Right renal cortex interstitium (tissue), 3 donors: ENCODE measurements around the gene MAN1A1. TPM values are rescaled to one million over a fixed set of nuclear protein-coding genes. Genes with fewer than 3 reads are reported as not detected.

Experiments used
- DNase-seq, 3 donors: peaks; one replicate each; pipeline ENCODE4 v3.0.0-alpha.2; 2013; ENCODE audit warnings: low read depth in 3 of 3, low spot score in 2 of 3
- polyA plus RNA-seq, 3 donors: library from polyadenylated mRNA; unstranded; fragments of 120-200 nt; gene quantifications; one replicate each; pipeline ENCODE4 v1.2.1, GENCODE V29; 2013; ENCODE audit not compliant: insufficient read length in 3 of 3

The MAN1A1 gene
- polyA plus RNA-seq, 3 donors = 89.0 to 98.6 (median 94.1) TPM

- DNase-seq = peak in 1 of 3 donors; percentile 4
These were observed 109.1 kb downstream of the MAN1A1 start for GRCh38 chr6:119240257-119241110.

GRCh38 chr6:119237177-119237715, 112.3 kb downstream of the MAN1A1 start:
- DNase-seq = no peak

GRCh38 chr6:119234941-119235340, 114.6 kb downstream of the MAN1A1 start:
- DNase-seq = no peak

GRCh38 chr6:119234457-119234856, 115.1 kb downstream of the MAN1A1 start:
- no peak for DNase-seq

GRCh38 chr6:119233312-119233984, 116.1 kb downstream of the MAN1A1 start:
- DNase-seq = no peak

- no peak for DNase-seq
These were observed 118.2 kb downstream of the MAN1A1 start for GRCh38 chr6:119231394-119231793.

GRCh38 chr6:119230160-119230559, 119.4 kb downstream of the MAN1A1 start:
- DNase-seq = no peak

GRCh38 chr6:119227377-119227776, 122.2 kb downstream of the MAN1A1 start:
- no peak for DNase-seq

- no peak for DNase-seq
These were observed 123.5 kb downstream of the MAN1A1 start for GRCh38 chr6:119226089-119226488.

GRCh38 chr6:119224095-119224701, 125.4 kb downstream of the MAN1A1 start:
- no peak for DNase-seq

GRCh38 chr6:119220452-119220851, 129.1 kb downstream of the MAN1A1 start:
- no peak for DNase-seq

GRCh38 chr6:119218548-119218947, 131.0 kb downstream of the MAN1A1 start:
- no peak for DNase-seq

- no peak for DNase-seq
These were observed 133.5 kb downstream of the MAN1A1 start for GRCh38 chr6:119215885-119216590.

- DNase-seq = no peak
These were observed 134.3 kb downstream of the MAN1A1 start for GRCh38 chr6:119215309-119215708.

GRCh38 chr6:119210596-119210995, 139.0 kb downstream of the MAN1A1 start:
- DNase-seq = peak in 1 of 3 donors; percentile 25

GRCh38 chr6:119209452-119210205, 139.9 kb downstream of the MAN1A1 start:
- DNase-seq = no peak

GRCh38 chr6:119207971-119208725, 141.4 kb downstream of the MAN1A1 start:
- no peak for DNase-seq

- DNase-seq = no peak
These were observed 142.2 kb downstream of the MAN1A1 start for GRCh38 chr6:119207327-119207726.

GRCh38 chr6:119205911-119206618, 143.5 kb downstream of the MAN1A1 start:
- DNase-seq = no peak
